Stomach (tissue), 9 donors: ENCODE measurements around the gene ASPHD1. TPM values are rescaled to one million over a fixed set of nuclear protein-coding genes. Genes with fewer than 3 reads are reported as not detected.
A peak's percentile ranks its signal among the peaks of the same experiment; 100 is the strongest.

Experiments
- DNase-seq, 2 donors: peaks; one replicate each; pipeline versions ENCODE4 v3.0.0 to v3.0.0-alpha.2; 2013 to 2019
- H3K27ac ChIP-seq, 5 donors: fragments of 200-600 bp in 4 of 5; sonication (generic) in 4 of 5; one replicate each; pipeline ENCODE4 v1.5.1; 2013 to 2019; ENCODE audit warnings: mild to moderate bottlenecking in 1 of 5, moderate library complexity in 1 of 5
- H3K27me3 ChIP-seq, 3 donors: fragments of 200-600 bp; sonication (generic); one replicate each; pipeline ENCODE4 v1.5.1; 2017 to 2019; ENCODE audit warnings: mixed run types in 1 of 3
- H3K36me3 ChIP-seq, 4 donors: fragments of 200-600 bp; sonication (generic); 1 replicate in 3 of 4; 2 replicates in 1 of 4; pipeline ENCODE4 v1.5.1; 2016 to 2019
- H3K4me1 ChIP-seq, 4 donors: fragments of 200-600 bp; sonication (generic); one replicate each; pipeline ENCODE4 v1.5.1; 2016 to 2019
- H3K4me3 ChIP-seq, 4 donors: fragments of 200-600 bp; sonication (generic) in 3 of 4; one replicate each; pipeline ENCODE4 v1.5.1; 2016 to 2019; ENCODE audit warnings: mild to moderate bottlenecking in 1 of 4
- H3K9me3 ChIP-seq, 4 donors: fragments of 200-600 bp; sonication (generic); one replicate each; pipeline ENCODE4 v1.5.1; 2016 to 2019
- EP300 ChIP-seq: sonication (generic); formaldehyde crosslinking; IDR thresholded peaks from one replicate; pipeline ENCODE4 v1.6.1; 2017; ENCODE audit warnings: antibody characterized with exemption
- POLR2A ChIP-seq, 4 donors: fragments of 450-650 bp; IDR thresholded peaks; one replicate each; pipeline ENCODE4 v1.6.1; 2016; ENCODE audit warnings: antibody characterized with exemption in 4 of 4, control low read depth in 2 of 4, mild to moderate bottlenecking in 1 of 4, moderate library complexity in 1 of 4
- POLR2AphosphoS5 ChIP-seq, 3 donors: sonication (generic); formaldehyde crosslinking; IDR thresholded peaks; one replicate each; pipeline ENCODE4 v1.6.1; 2016; ENCODE audit warnings: antibody characterized with exemption in 3 of 3
- whole genome bisulfite sequencing, 5 donors: extraction: QIAGEN DNeasy Blood & Tissue Kit in 3 of 5; methylation state at CpG; one replicate each; pipeline versions ENCODE4 v1.1.5 to v1.1.7; 2013 to 2018; 5-methylcytosine and 5-hydroxymethylcytosine counted together
- intact Hi-C: fragments of 100-400 bp; cut with DNase I; formaldehyde crosslinking; loops from one replicate; pipeline ENCODE4 v1.15.1; 2023; ENCODE audit warnings: low total_unique reads
- polyA plus RNA-seq, 3 donors: library from polyadenylated mRNA; stranded (reverse); fragments of 200-250 nt; gene quantifications; one replicate each; pipeline ENCODE4 v1.2.3, GENCODE V29; 2013
- total RNA-seq, 5 donors: library from RNA; depleted of rRNA; stranded (reverse); fragments of >200 nt; gene quantifications; one replicate each; pipeline versions ENCODE4 v1.1.0 to v1.2.3, GENCODE V29; 2014 to 2016
- TF ChIP-seq, protein P1 (sequence below), 7 experiments: fragments of 450-650 bp in 4 of 7; fragments of 200-600 bp in 3 of 7; sonication (generic) in 3 of 7; IDR thresholded peaks; one replicate each; pipeline ENCODE4 v1.5.1; 2016 to 2019; ENCODE audit warnings: antibody characterized with exemption in 7 of 7, control low read depth in 2 of 7, mild to moderate bottlenecking in 1 of 7
- donor health status: healthy with polysubstance abuse.
- donor health status: Bipolar disorder and iron deficiency.
- donor health status: healthy.

The ASPHD1 gene
- total and polyA plus RNA-seq, 8 donors: 4.5 to 29.8 (median 11.3) TPM; not detected in 2

DNA sequence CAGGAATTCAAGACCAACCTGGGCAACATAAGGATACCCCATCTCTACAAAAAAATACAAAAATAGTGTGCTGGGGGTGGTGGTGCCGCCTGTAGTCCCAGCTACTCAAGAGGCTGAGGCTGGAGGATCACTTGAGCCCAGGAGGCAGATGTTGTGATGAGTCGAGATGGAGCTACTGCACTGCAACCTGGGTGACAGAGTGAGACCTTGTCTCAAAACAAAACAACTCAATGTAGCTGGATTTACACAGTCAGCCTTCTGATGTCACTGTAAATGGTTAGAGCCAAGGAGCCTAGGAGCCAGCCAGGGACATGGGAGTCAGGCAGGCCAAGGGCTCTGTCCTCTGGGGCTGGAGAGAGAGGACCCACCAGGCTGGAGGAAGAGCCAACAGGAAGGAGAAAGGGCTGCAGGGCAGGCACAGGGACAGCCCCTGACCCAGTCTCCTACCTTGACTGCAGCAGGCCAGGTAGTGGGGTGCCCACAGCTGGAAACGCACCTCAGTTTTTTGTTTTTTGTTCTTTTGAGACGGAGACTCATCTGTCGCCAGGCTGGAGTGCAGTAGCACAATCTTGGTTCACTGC, 45.7 kb upstream of the ASPHD1 start:
- intact Hi-C loops: loop anchor here (5.0 kb wide), 1 partner anchor 47 kb away; the partner anchor contains the start of gene MAZ
- TF ChIP-seq, protein P1, sequence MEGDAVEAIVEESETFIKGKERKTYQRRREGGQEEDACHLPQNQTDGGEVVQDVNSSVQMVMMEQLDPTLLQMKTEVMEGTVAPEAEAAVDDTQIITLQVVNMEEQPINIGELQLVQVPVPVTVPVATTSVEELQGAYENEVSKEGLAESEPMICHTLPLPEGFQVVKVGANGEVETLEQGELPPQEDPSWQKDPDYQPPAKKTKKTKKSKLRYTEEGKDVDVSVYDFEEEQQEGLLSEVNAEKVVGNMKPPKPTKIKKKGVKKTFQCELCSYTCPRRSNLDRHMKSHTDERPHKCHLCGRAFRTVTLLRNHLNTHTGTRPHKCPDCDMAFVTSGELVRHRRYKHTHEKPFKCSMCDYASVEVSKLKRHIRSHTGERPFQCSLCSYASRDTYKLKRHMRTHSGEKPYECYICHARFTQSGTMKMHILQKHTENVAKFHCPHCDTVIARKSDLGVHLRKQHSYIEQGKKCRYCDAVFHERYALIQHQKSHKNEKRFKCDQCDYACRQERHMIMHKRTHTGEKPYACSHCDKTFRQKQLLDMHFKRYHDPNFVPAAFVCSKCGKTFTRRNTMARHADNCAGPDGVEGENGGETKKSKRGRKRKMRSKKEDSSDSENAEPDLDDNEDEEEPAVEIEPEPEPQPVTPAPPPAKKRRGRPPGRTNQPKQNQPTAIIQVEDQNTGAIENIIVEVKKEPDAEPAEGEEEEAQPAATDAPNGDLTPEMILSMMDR (IDR thresholded peaks at IDR 0.05): no peak
- TF ChIP-seq POLR2AphosphoS5 (IDR thresholded peaks at IDR 0.05): no peak
- no peak for TF ChIP-seq POLR2A (IDR thresholded peaks at IDR 0.05)
- no peak for TF ChIP-seq EP300

DNA sequence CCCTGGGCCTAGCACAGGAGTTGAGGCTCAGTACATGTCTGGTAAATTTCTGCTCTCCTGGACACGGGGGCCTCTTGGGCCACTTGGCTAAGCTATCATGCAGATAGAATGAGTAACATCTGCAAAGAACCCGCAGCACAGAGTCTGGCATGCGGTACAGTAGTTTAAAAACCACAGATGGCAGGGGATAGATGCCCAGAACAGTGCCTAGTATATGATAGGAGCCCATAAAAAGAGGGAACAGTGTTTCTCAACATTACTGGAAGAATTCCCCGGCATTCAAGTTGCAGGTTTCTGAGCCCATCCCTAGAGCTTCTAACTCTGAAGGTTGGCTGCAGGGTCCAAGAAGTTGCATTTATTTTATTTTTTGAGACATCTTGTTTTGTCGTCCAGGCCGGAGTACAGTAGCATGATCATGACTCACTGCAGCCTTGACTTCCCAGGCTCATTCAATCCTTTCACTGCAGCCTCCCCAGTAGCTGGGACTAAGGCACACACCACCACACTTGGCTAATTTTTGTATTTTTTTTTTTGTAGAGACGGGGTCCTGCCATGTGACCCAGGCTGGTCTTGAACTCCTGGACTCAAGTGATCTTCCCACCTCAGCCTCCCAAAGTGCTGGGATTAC, 43.0 kb upstream of the ASPHD1 start:
- Histone ChIP-seq H3K4me1 (peaks cover 18 to 62% (median 46%) of the 10 kb centered on the region in 4 donors), H3K4me3 (no peak overlapping the region), H3K27me3 (no peaks in the 10 kb centered on the region), H3K9me3 (no peaks in the 10 kb centered on the region), H3K36me3 (peaks cover 23 to 38% (median 31%) of the 10 kb centered on the region in 4 donors), H3K27ac (peak overlapping the region in 1 of 5 donors; percentile 17)
- no peak for TF ChIP-seq POLR2AphosphoS5 (IDR thresholded peaks at IDR 0.05)
- TF ChIP-seq, protein P1 (IDR thresholded peaks at IDR 0.05): no peak
- DNase-seq: no peak
- 76 to 88% (median 84%) methylated on average over 7 of the region's 7 CpGs for WGBS, 5 donors
- intact Hi-C loops: loop anchor here (5.0 kb wide), 1 partner anchor 50 kb away; the partner anchor contains the start of gene MAZ

More for the DNA sequence above, 45.7 kb upstream of the ASPHD1 start:
- Histone ChIP-seq H3K4me1 (peaks cover 6 to 39% (median 28%) of the 10 kb centered on the region in 4 donors), H3K27me3 (no peaks in the 10 kb centered on the region), H3K27ac (no peak overlapping the region), H3K36me3 (peaks cover 12 to 27% (median 15%) of the 10 kb centered on the region in 4 donors), H3K9me3 (no peaks in the 10 kb centered on the region), H3K4me3 (no peak overlapping the region)
- no peak for DNase-seq
- 87 to 92% (median 89%) methylated on average over 5 of the region's 5 CpGs for WGBS, 5 donors

DNA sequence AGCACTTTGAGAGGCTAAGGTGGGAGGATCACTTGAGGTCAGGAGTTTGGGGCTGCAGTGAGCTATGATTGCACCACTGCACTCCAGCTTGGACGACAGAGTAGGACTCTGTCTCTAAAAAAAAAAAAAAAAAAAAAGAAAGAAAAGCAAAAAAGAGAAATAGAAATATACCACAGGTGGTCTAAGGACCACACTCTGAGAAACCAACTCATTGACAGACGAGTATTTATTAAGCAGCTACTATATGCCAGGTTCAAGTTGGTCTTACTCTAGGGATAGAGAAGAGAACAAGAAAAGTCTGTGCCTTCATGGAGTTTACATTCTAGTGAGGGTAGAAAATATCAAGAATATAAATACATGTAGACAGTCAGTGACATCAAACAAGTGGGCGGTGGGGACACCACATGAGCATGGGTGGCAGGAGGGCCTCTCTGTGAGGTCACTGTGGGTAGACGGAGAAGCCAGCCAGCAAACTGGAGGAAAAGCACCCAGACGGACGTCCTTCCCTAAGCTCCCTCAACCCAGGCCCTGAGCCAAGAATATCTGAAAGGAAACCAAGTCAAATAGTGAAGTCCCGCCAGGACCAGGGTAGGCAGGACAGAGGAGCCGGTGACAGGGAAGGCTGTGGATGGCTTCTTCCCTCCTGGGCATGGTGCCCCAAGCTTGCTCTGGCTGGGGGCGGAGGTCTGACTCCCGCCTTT, 42.0 kb upstream of the ASPHD1 start:
- peak in 1 of 2 donors; percentile 73 for DNase-seq
- intact Hi-C loops: loop anchor here (5.0 kb wide), 1 partner anchor 51 kb away; the partner anchor contains the start of gene MAZ
- TF ChIP-seq EP300: no peak
- TF ChIP-seq, protein P1 (IDR thresholded peaks at IDR 0.05): no peak
- peak in 1 of 3 donors; percentile 11 for TF ChIP-seq POLR2AphosphoS5 (IDR thresholded peaks at IDR 0.05)
- 32 to 60% (median 41%) methylated on average over 10 of the region's 10 CpGs for WGBS, 5 donors
- Histone ChIP-seq H3K36me3 (peaks cover 23 to 38% (median 31%) of the 10 kb centered on the region in 4 donors), H3K27ac (no peak overlapping the region), H3K9me3 (no peaks in the 10 kb centered on the region), H3K4me1 (peaks cover 21 to 65% (median 49%) of the 10 kb centered on the region in 4 donors), H3K4me3 (no peak overlapping the region), H3K27me3 (no peaks in the 10 kb centered on the region)

DNA sequence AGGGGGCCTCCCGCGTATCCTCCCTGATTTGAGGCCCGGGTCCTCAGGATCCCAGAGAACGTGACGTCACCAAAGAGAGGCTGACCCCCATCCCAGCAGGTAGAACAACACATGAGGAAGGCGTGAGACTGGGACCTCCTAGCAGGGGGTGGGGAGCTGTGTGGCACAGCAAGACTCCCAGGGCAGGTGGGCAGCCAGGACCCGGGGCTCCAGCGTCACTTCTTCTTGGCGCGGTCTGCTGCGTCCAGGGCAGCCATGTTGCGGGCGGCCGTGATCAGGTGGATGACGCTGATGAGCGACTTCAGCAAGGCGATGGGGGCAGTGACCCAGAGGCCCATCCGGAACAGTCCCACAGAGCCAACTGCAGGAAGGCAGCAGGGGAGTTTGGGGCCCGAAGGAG, 41.3 kb upstream of the ASPHD1 start:
- intact Hi-C loops: loop anchor here (5.0 kb wide), 1 partner anchor 52 kb away; the partner anchor contains the start of gene MAZ
- 74 to 88% (median 76%) methylated on average over 10 to 19 of the region's 19 CpGs for WGBS, 5 donors
- peaks cover 23 to 38% (median 31%) of the 10 kb centered on the region in 4 donors for H3K36me3 ChIP-seq
- H3K9me3 ChIP-seq: no peaks in the 10 kb centered on the region
- no peak for DNase-seq
- H3K27ac ChIP-seq: no peak overlapping the region
- H3K4me1 ChIP-seq: peaks cover 21 to 71% (median 54%) of the 10 kb centered on the region in 4 donors
- TF ChIP-seq EP300: no peak
- TF ChIP-seq POLR2AphosphoS5 (IDR thresholded peaks at IDR 0.05): no peak
- TF ChIP-seq POLR2A (IDR thresholded peaks at IDR 0.05): no peak
- TF ChIP-seq, protein P1 (IDR thresholded peaks at IDR 0.05): no peak
- H3K4me3 ChIP-seq: no peak overlapping the region
- no peaks in the 10 kb centered on the region for H3K27me3 ChIP-seq
